ENCODE data around the gene INHBB. TPM values are rescaled to one million over a fixed set of nuclear protein-coding genes. Genes with fewer than 3 reads are reported as not detected.

The INHBB gene
- total and polyA plus RNA-seq, 2 of the 4 experiments (the other 2 are of a cell fraction) = 0.18 to 0.92 TPM

- Histone ChIP-seq H3K4me1 (ENCODE audit: control insufficient read depth, insufficient read depth, low read length) (no peaks in the 10 kb centered on the region; the same call in 1 of the 2 replicates), H3K56ac (ENCODE audit: extremely low read depth, insufficient read depth, low read length) (no peak overlapping the region), H3K4ac (ENCODE audit: low read depth, low read length) (no peak overlapping the region; the same call in 1 of the 2 replicates), H3K27ac (ENCODE audit: insufficient read depth, low read length) (no peak overlapping the region), H3K18ac (ENCODE audit: low read depth, low read length) (no peak overlapping the region), H3K9ac (ENCODE audit: low read depth, low read length) (no peak overlapping the region), H2AK5ac (ENCODE audit: low read depth, low read length) (no peak overlapping the region), H3K79me1 (ENCODE audit: low read depth in 1 of 2, low read length in 2 of 2) (no peaks in the 10 kb centered on the region), H4K20me1 (ENCODE audit: insufficient read depth, low read length) (no peaks in the 10 kb centered on the region), H2BK15ac (ENCODE audit: low read depth, low read length) (no peak overlapping the region), H4K8ac (ENCODE audit: low read depth in 2 of 2, low read length in 2 of 2) (no peak overlapping the region), H2AFZ (replicated peaks; ENCODE audit: low read length, poor library complexity) (peak overlapping the region; percentile 67), H2BK20ac (ENCODE audit: low read depth, low read length) (peak overlapping the region; percentile 10; the same call in 1 of the 2 replicates), H4K91ac (ENCODE audit: insufficient read depth, low read depth, low read length) (no peak overlapping the region), H3K4me2 (ENCODE audit: low read depth, low read length) (no peak overlapping the region), H4K5ac (ENCODE audit: low read depth, low read length) (no peak overlapping the region), H3K14ac (replicated peaks; ENCODE audit: low read depth, low read length) (no peak overlapping the region), H3K4me3 (ENCODE audit: insufficient read depth, low read depth, low read length) (no peak overlapping the region), H2BK5ac (ENCODE audit: low read depth, low read length, poor library complexity, severe bottlenecking) (no peak overlapping the region), H3K27me3 (ENCODE audit: control insufficient read depth, insufficient read depth, low read length) (peaks cover 42% of the 10 kb centered on the region), H3K23ac (ENCODE audit: low read depth, low read length) (no peak overlapping the region), H2BK120ac (ENCODE audit: low read depth, low read length) (no peak overlapping the region), H3K36me3 (ENCODE audit: control insufficient read depth, insufficient read depth, low read length) (no peaks in the 10 kb centered on the region), H3K9me3 (ENCODE audit: control insufficient read depth, insufficient read depth, low read length) (no peaks in the 10 kb centered on the region), H3K9me1 (ENCODE audit: insufficient read depth, low read length) (peaks cover 2% of the 10 kb centered on the region; the same call in 1 of the 2 replicates), H2AK9ac (replicated peaks; ENCODE audit: low read depth, low read length, poor library complexity) (peak overlapping the region; percentile 42)
- TF ChIP-seq CEBPB (IDR thresholded peaks at IDR 0.05; ENCODE audit: low read depth, low read length) (no peak), CHD1 (IDR thresholded peaks at IDR 0.05; ENCODE audit: low read depth, low read length) (no peak), CTCF (conservative IDR thresholded peaks at IDR 0.05; ENCODE audit: low read depth, low read length) (no peak), RFX5 (IDR thresholded peaks at IDR 0.05; ENCODE audit: low read depth, low read length) (no peak), MAFK (IDR thresholded peaks at IDR 0.05; ENCODE audit: low read depth, low read length) (no peak), FOS (IDR thresholded peaks at IDR 0.05; ENCODE audit: low read depth, low read length) (no peak), POLR2A (IDR thresholded peaks at IDR 0.05; ENCODE audit: low read depth, low read length) (no peak), RAD21 (IDR thresholded peaks at IDR 0.05; ENCODE audit: low read length) (no peak), RCOR1 (IDR thresholded peaks at IDR 0.05; ENCODE audit: insufficient replicate concordance, low read length) (no peak), BHLHE40 (IDR thresholded peaks at IDR 0.05; ENCODE audit: low read depth, low read length) (no peak), NFE2L2 (IDR thresholded peaks at IDR 0.05; ENCODE audit: low read depth, low read length) (no peak), ELK1 (IDR thresholded peaks at IDR 0.05; ENCODE audit: borderline replicate concordance, low read depth, low read length) (no peak), MAZ (IDR thresholded peaks at IDR 0.05; ENCODE audit: borderline replicate concordance, low read depth, low read length) (no peak), MXI1 (IDR thresholded peaks at IDR 0.05; ENCODE audit: borderline replicate concordance, low read depth, low read length) (no peak), USF2 (IDR thresholded peaks at IDR 0.05; ENCODE audit: low read depth, low read length) (no peak), SMC3 (IDR thresholded peaks at IDR 0.05; ENCODE audit: low read depth, low read length) (no peak)
- dilution Hi-C loops (cut with HindIII; ENCODE audit: low sequenced_read_pairs, unreplicated experiment) (no loop called here), in situ Hi-C loops (cut with MboI; ENCODE audit: low sequenced_read_pairs) (no loop called here), intact Hi-C loops (cut with micrococcal nuclease) (no loop called here)
- 74% methylated on average over 3 of the region's 8 CpGs; no CpG with 5 or more reads in 1 of the 2 experiments for WGBS, 2 experiments (ENCODE audit: extremely low coverage in 2 of 2, insufficient read length in 1 of 2)
- BruUV-seq (replicated peaks) = no TSS peak
- DNase-seq = no peak
- CTCF ChIA-PET = no interaction called here
- POLR2A ChIA-PET (ENCODE audit: unreplicated experiment) = interaction anchor here (0.6 kb wide), 1 partner anchor 673 kb away, joined by 5 read pairs; no protein-coding TSS in a partner anchor
- ATAC-seq (ENCODE audit: low read depth) = no peak
These were observed 21.3 kb downstream of the INHBB start for GRCh38 chr2:120367221-120367620.

Measured in IMR-90 (cell line).